H9 (cell line): ENCODE results near the gene PFKFB2. TPM values are rescaled to one million over a fixed set of nuclear protein-coding genes. Genes with fewer than 3 reads are reported as not detected.

ENCODE experiments used
- DNase-seq: peaks from one replicate; pipeline ENCODE4 v3.0.0-alpha.2; 2017
- H2AFZ ChIP-seq: one replicate; pipeline ENCODE4 v1.6.1; 2013; ENCODE audit warnings: mild to moderate bottlenecking, low read length, control low read depth, moderate library complexity
- H2AK5ac ChIP-seq: 2 replicates; pipeline ENCODE4 v1.6.1; 2013; ENCODE audit warnings: low read length, control low read depth, mixed read lengths; ENCODE audit not compliant: insufficient read length
- H2BK120ac ChIP-seq: one replicate; pipeline ENCODE4 v1.6.1; 2013; ENCODE audit warnings: low read depth, mild to moderate bottlenecking, low read length, control low read depth, inconsistent platforms; ENCODE audit not compliant: poor library complexity, severe bottlenecking
- H2BK12ac ChIP-seq: 2 replicates; pipeline ENCODE4 v1.6.1; 2013; ENCODE audit warnings: low read length, control low read depth, mixed read lengths, low read depth; ENCODE audit not compliant: insufficient read length
- H2BK15ac ChIP-seq: 2 replicates; pipeline ENCODE4 v1.6.1; 2013; ENCODE audit warnings: low read depth, low read length, control low read depth
- H2BK20ac ChIP-seq: one replicate; pipeline ENCODE4 v1.6.1; 2013; ENCODE audit warnings: low read depth, mild to moderate bottlenecking, low read length, control low read depth, inconsistent platforms; ENCODE audit not compliant: poor library complexity, severe bottlenecking
- H2BK5ac ChIP-seq: 2 replicates; pipeline ENCODE4 v1.6.1; 2013; ENCODE audit warnings: low read length, control low read depth, mixed read lengths; ENCODE audit not compliant: insufficient read length
- H3K14ac ChIP-seq: 2 replicates; pipeline ENCODE4 v1.6.1; 2013; ENCODE audit warnings: low read length, control low read depth; ENCODE audit not compliant: insufficient read depth
- H3K18ac ChIP-seq: 2 replicates; pipeline ENCODE4 v1.6.1; 2013; ENCODE audit warnings: low read depth, mild to moderate bottlenecking, mixed read lengths, low read length, control low read depth; ENCODE audit not compliant: insufficient read length
- H3K23ac ChIP-seq: 2 replicates; pipeline ENCODE4 v1.6.1; 2013; ENCODE audit warnings: low read length, control low read depth, mixed read lengths, low read depth; ENCODE audit not compliant: insufficient read length
- H3K23me2 ChIP-seq: 2 replicates; pipeline ENCODE4 v1.6.1; 2013; ENCODE audit warnings: low read depth, mild to moderate bottlenecking, mixed read lengths, low read length, control low read depth; ENCODE audit not compliant: insufficient read length, poor library complexity, severe bottlenecking
- H3K27ac ChIP-seq: 2 replicates; pipeline ENCODE4 v1.5.1; 2013; ENCODE audit warnings: low read length, control low read depth, mixed read lengths, low read depth; ENCODE audit not compliant: insufficient read length
- H3K27me3 ChIP-seq: 2 replicates; pipeline ENCODE4 v1.6.1; 2013; ENCODE audit warnings: low read length, control low read depth, inconsistent platforms; ENCODE audit not compliant: insufficient read depth
- H3K4ac ChIP-seq: 2 replicates; pipeline ENCODE4 v1.6.1; 2013; ENCODE audit warnings: low read depth, mild to moderate bottlenecking, control low read depth, inconsistent platforms, low read length, moderate library complexity
- H3K4me1 ChIP-seq: 2 replicates; pipeline ENCODE4 v1.6.1; 2013; ENCODE audit warnings: low read length, control low read depth, inconsistent platforms; ENCODE audit not compliant: insufficient read depth
- H3K4me2 ChIP-seq: 2 replicates; pipeline ENCODE4 v1.6.1; 2013; ENCODE audit warnings: low read length, control low read depth, mixed read lengths; ENCODE audit not compliant: insufficient read length, insufficient read depth
- H3K56ac ChIP-seq: 2 replicates; pipeline ENCODE4 v1.6.1; 2013; ENCODE audit warnings: low read depth, mild to moderate bottlenecking, mixed read lengths, low read length, control low read depth; ENCODE audit not compliant: insufficient read length
- H3K79me1 ChIP-seq: 2 replicates; pipeline ENCODE4 v1.6.1; 2013; ENCODE audit warnings: low read depth, mild to moderate bottlenecking, moderate library complexity, low read length, control low read depth, inconsistent platforms; ENCODE audit not compliant: insufficient read depth, poor library complexity, severe bottlenecking
- H3K79me2 ChIP-seq: 2 replicates; pipeline ENCODE4 v1.6.1; 2013; ENCODE audit warnings: low read length, control low read depth, inconsistent platforms; ENCODE audit not compliant: insufficient read depth
- H3K9ac ChIP-seq: 2 replicates; pipeline ENCODE4 v1.6.1; 2013; ENCODE audit warnings: low read length, control low read depth, mixed read lengths; ENCODE audit not compliant: insufficient read length; ENCODE audit errors: extremely low read depth
- H3K9me3 ChIP-seq: one replicate; pipeline ENCODE4 v1.6.1; 2013; ENCODE audit warnings: low read depth, low read length, inconsistent platforms; ENCODE audit not compliant: control insufficient read depth
- H3T11ph ChIP-seq: one replicate; pipeline ENCODE4 v1.6.1; 2013; ENCODE audit warnings: mild to moderate bottlenecking, low read length, control low read depth, inconsistent platforms
- H4K20me1 ChIP-seq: one replicate; pipeline ENCODE4 v1.6.1; 2013; ENCODE audit not compliant: control insufficient read depth, insufficient read length, insufficient read depth
- H4K5ac ChIP-seq: 2 replicates; pipeline ENCODE4 v1.6.1; 2013; ENCODE audit warnings: low read depth, mild to moderate bottlenecking, mixed read lengths, low read length, control low read depth; ENCODE audit not compliant: insufficient read length
- H4K8ac ChIP-seq: replicated peaks from 2 replicates; pipeline ENCODE4 v1.6.1; 2013; ENCODE audit warnings: low read length, control low read depth, mixed read lengths, low read depth; ENCODE audit not compliant: insufficient read length
- H4K91ac ChIP-seq: 2 replicates; pipeline ENCODE4 v1.6.1; 2013; ENCODE audit warnings: low read depth, mild to moderate bottlenecking, moderate library complexity, mixed read lengths, low read length, control low read depth; ENCODE audit not compliant: insufficient read length
- H3K27ac Mint-ChIP-seq, 3 experiments: 2 replicates in 2 of 3; 3 replicates in 1 of 3; pipeline ENCODE4 v1.8.0; 2020 to 2021; ENCODE audit warnings: mixed read lengths in 3 of 3, mild to moderate bottlenecking in 1 of 3, moderate library complexity in 1 of 3
- H3K27me3 Mint-ChIP-seq: 2 replicates; pipeline ENCODE4 v1.8.0; 2021; ENCODE audit warnings: low read depth, mild to moderate bottlenecking, moderate library complexity, mixed read lengths
- H3K36me3 Mint-ChIP-seq, 3 experiments: 2 replicates in 2 of 3; 3 replicates in 1 of 3; pipeline ENCODE4 v1.8.0; 2020 to 2021; ENCODE audit warnings: low read depth in 3 of 3, mixed read lengths in 3 of 3; ENCODE audit not compliant: insufficient read depth in 1 of 3
- H3K4me1 Mint-ChIP-seq, 2 experiments: 2 replicates each; pipeline ENCODE4 v1.8.0; 2020; ENCODE audit warnings: mixed read lengths in 2 of 2
- H3K4me3 Mint-ChIP-seq, 2 experiments: 2 replicates in 1 of 2; 3 replicates in 1 of 2; pipeline ENCODE4 v1.8.0; 2020 to 2021; ENCODE audit warnings: mild to moderate bottlenecking in 2 of 2, mixed read lengths in 2 of 2, moderate library complexity in 1 of 2
- H3K9me3 Mint-ChIP-seq, 2 experiments: 2 replicates in 1 of 2; 3 replicates in 1 of 2; pipeline ENCODE4 v1.8.0; 2020; ENCODE audit warnings: mild to moderate bottlenecking in 2 of 2, mixed read lengths in 2 of 2, moderate library complexity in 1 of 2
- CTCF ChIP-seq: fragments of 200-600 bp; sonication (generic); conservative IDR thresholded peaks from 3 replicates; pipeline ENCODE4 v1.8.0; 2021; ENCODE audit warnings: antibody characterized with exemption, mild to moderate bottlenecking
- WGBS: extraction: QIAGEN DNeasy Blood & Tissue Kit; methylation state at CpG from one replicate; pipeline ENCODE4 v1.1.7; 2013; ENCODE audit warnings: missing lambda C conversion rate, low lambda C conversion rate, mixed read lengths; ENCODE audit not compliant: insufficient read length; ENCODE audit errors: extremely low coverage; 5-methylcytosine and 5-hydroxymethylcytosine counted together
- total RNA-seq: library from RNA; stranded (reverse); gene quantifications from 2 replicates; pipeline ENCODE4 v1.2.1, GENCODE V29; 2021

Gene PFKFB2
- total RNA-seq, 1 experiment from 2014 or later = 14.6 TPM

GRCh38 chr1:207006914-207007313 lies 46.2 kb upstream of the PFKFB2 start:
- H2BK120ac ChIP-seq = no peak overlapping the region
- no peak overlapping the region for H3K4me2 ChIP-seq
- H3K79me1 ChIP-seq = no peaks in the 10 kb centered on the region
- no peak overlapping the region for H4K5ac ChIP-seq
- Mint-ChIP-seq H3K27me3 (peaks cover 8% of the 10 kb centered on the region), H3K27ac (no peak overlapping the region; a peak in 1 of 7 replicates), H3K4me1 (peaks cover 20 to 22% of the 10 kb centered on the region in 2 experiments), H3K9me3 (no peaks in the 10 kb centered on the region), H3K36me3 (no peaks in the 10 kb centered on the region), H3K4me3 (no peak overlapping the region)
- H2BK20ac ChIP-seq = no peak overlapping the region
- H2AFZ ChIP-seq = no peak overlapping the region
- no peak overlapping the region for H3T11ph ChIP-seq
- no peak overlapping the region for H2BK5ac ChIP-seq
- no peaks in the 10 kb centered on the region for H3K9me3 ChIP-seq
- no peaks in the 10 kb centered on the region for H3K27me3 ChIP-seq
- no peak for DNase-seq
- no peak overlapping the region for H4K8ac ChIP-seq
- H3K79me2 ChIP-seq = no peaks in the 10 kb centered on the region
- no peaks in the 10 kb centered on the region for H3K23me2 ChIP-seq
- H3K18ac ChIP-seq = no peak overlapping the region
- no peak overlapping the region for H2BK15ac ChIP-seq
- no peaks in the 10 kb centered on the region for H3K4me1 ChIP-seq
- H3K23ac ChIP-seq = no peak overlapping the region
- no CpG with 5 or more reads among the region's 3 CpGs for WGBS
- no peak overlapping the region for H3K9ac ChIP-seq
- no peak overlapping the region for H2BK12ac ChIP-seq
- no peak overlapping the region for H3K27ac ChIP-seq
- H4K91ac ChIP-seq = no peak overlapping the region
- H3K56ac ChIP-seq = no peak overlapping the region
- no peak overlapping the region for H3K14ac ChIP-seq
- H3K4ac ChIP-seq = no peak overlapping the region
- TF ChIP-seq CTCF = no peak
- no peak overlapping the region for H2AK5ac ChIP-seq
- no peaks in the 10 kb centered on the region for H4K20me1 ChIP-seq
